Measurements from ENCODE around the gene TECR.
A peak's percentile ranks its signal among the peaks of the same experiment; 100 is the strongest.

The TECR gene

DNA sequence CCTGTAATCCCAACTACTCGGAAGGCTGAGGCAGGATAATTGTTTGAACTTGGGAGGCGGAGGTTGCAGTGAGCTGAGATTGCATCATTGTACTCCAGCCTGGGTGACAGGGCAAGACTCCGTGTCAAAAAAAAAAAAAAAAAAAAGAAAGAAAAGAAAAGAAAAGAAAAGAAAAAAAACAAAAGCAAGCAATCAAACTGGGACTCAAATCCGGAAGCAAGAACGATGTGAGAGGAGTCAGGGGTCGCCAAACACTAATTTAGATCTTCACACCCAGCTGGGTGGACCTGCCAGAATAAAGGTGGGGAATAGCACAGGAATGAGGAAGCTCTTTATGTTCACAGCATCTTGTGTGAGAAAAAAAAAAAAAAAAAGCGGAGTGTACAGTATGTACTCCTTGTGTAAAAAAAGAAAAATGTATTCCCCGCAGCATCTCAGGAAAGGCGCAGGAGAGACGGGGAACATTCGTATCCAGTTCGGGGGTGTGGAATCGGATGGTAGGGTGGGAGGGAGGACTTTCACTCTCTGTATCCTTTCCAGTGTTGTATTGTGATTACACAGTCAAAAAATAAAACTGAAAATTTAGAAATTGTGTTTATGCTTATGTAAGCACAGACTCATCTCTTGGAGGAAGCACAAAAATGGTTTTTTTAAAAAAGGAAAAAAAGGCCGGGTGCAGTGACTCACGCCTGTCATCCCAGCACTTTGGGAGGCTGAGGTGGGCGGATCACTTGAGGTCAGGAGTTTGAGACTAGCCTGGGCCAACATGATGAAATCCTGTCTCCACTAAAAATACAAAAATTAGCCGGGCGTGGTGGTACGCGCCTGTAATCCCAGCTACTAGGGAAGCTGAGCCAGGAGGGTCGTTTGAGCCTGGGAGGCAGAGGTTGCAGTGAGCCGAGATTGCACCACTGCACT, 18.8 kb upstream of the TECR start:
- no peak for DNase-seq

DNA sequence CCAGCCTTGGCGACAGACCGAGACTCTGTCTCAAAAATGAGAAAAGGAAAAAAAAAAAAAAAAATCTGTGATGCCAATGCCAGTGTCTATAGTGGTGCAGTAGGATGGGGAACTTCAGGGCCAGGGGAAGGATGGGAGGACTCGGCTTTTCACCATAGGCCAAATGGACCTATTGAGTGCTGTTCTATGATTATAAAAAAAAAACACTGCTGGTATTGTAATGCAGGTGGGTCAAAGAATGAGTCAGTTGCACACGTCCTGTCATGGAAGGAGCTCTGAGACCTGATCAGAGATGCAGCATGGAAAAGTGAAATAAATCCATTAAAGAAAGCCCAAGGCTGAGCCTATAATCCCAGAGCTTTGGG, 18.2 kb upstream of the TECR start:
- no peak for DNase-seq

DNA sequence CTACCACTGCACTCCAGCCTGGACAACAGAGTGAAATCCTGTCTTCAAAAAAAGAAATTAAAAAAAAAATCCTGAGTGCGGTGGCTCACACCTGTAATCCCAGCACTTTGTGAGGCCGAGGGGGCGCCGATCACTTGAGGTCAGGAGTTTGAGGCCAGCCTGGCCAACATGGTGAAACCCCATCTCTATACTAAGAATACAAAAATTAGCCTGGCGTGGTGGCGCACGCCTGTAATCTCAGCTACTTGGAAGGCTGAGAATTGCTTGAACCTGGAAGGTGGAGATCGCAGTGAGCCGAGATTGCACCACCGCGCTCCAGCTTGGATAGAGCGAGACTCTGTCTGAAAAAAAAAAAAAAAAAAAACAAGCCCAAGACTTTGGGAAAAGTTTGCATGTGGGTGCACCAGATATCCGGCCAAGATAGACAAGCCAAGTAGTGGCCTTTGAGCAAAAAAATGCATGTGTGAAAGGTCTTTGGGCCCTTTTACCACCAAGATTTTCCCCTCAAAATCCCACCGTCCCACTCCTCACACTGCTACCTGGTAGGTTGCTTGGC, 16.9 kb upstream of the TECR start:
- no peak for DNase-seq

DNA sequence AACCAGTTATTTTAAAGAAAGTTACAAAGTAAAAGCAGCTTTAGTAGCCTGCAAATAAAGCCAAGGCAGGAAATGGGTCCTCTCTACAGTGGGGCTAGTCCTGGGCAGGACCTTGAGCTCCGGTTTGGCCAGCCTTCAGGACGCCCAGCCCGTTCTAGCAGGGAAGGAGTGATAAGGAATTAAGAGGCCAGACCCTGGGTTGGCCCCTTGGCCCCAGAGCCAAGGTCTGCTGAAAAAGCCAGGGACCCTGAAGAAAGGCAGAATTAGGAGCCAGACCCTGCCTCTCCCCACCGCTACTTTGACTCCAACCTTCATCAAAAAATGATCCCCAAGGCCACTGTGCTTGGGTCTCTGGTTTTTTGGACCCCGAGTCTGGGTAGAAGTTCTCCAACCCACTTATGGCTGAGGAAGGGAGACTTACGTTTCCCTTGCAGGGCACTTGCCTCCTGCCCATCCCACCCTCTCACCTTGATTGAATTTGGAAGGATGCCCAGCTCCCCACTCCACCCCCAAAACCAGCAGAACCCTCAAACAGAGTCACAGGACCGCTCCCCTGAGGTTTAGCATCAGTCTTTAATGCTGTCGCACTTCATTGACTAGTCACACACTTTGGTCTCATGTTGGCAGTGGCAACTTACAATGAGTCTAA, 15.1 kb upstream of the TECR start:
- DNase-seq, result no peak

DNA sequence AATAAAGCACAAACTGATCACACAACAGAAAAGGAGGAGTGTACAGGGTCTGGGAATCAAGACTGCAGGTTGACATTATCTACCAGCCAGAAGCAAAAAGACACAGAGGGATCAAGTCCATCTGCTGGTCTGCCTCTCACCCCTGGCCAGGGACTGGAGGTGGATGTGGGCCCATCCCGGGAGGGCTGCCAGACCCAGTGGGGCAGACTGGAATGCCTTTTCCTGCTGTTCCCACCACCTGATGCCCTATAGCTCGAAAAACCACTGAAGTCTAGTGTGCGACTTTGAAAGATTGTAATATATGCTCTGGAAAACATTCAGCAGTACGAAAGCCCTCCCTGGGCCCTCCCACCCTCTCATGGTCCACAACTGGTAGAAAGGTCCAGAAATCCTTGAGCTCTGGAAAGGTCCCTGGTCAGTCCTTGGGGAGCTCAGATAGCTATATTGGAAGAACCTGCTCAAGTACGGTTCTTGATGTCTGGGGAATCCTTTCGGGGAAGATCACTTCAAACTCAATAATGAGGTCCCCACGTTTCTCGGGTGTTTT, 13.8 kb upstream of the TECR start:
- DNase-seq, result no peak

DNA sequence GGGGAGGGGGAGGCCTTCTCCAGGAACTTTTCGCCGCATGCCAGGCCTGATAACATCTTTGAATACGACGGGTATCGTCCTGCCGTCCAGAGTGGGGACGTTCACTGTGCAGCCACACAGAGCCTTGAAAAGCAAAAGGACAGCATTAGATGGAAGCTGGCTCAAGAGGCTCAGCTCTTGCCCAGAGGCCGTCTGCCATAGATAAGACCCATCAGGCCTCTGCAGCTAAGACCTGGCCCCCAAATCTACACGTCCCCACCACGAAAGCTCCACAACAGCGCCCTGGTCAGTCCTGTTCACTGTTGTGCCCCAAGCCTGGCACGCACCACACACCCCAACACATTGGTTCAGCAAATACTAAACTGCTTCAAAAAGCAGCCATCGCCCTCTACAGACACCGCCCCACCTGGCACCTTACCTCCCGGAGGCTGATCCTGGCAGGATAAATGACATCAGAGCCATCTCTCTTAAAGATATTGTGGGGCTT, 13.3 kb upstream of the TECR start:
- no peak for DNase-seq

DNA sequence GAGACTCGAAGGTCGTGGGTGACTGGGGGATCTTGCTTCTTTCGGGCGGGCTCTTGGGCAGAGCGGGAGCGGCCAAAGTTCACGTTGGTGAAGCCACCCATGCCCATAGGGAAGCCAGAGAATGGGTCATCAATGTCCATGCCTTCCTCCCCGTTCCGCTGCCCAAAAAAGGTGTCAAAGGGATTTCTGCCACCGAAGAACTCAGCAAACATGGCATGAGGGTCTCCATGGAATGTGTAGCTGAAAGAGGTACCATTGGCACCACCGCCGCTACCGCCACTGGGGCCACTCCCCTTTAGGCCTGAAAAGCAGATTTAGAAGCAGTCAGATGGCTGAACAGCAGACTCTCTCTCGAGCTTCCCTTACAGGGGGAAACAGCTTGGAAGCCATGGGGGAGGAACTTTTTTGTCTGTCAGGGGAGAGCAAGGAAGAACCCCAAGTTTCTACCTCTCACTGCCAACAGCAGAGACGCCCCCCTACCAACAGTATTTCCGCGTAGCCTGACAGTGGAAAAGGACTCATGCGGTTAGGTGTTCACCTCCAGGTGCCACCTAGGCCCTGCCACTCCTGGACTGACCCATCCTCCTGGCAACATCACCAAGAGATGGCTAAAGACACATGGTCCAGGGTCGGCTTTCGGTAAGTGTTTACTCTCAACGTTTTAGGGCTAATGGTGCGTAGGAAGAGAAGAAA, 12.5 kb upstream of the TECR start:
- DNase-seq, result no peak

DNA sequence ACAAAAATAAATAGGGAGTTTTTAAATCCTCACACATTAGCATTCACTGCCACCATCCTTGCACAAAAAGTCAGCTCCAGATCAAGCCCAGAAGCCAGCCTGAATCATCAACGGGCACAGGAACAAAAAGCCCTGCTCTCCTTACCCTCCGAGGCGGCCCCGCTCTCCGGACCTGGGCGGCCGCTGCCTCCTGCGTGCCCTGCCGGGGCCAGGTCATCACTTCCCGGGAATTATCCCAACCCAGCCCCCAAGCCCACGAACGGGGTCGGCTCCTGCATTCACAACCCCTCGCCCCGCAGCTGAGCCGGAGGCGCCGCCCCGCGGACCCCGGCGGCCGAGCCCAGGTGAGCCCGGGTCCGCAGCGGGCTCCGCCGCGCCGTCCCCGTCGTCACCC, 12.0 kb upstream of the TECR start:
- DNase-seq, result no peak

DNA sequence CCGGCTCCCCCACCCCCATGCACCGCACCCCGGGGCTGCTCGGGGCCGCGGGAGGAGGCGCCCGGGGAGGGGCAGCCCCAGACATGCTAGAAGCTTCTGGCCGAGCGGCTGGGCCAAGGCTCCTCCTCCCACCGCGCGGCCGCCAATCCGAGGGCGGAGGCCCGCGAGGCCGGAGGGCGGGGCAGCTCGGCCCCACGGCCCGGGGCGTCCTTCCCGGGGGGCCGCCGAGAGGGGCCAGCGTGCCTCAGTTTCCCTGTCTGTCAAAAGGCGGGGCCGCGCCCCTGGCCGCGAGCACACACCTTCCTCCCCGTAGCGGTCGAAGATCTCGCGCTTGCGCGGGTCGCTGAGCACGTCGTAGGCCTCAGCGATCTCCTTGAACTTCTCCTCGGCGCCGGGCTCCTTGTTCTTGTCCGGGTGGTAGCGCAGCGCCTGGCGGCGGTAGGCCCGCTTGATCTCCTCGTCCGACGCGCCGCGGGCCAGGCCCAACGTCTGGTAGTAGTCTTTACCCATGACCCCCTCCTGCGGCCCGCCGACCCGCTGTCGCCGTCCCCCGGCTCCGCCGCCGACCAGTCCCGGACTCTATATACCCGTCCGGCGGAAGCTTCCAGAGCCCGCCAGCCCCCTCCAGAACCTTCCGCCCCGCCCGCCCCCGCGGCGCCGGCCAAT, 11.4 kb upstream of the TECR start, which contains the start of gene DNAJB1:
TSS of gene DNAJB1 (minus strand) at position 558 of the 666 bp plus-strand sequence. CDS start at position 510, 48 bp downstream.
- DNase-seq, result peak; percentile 74 to 82

DNA sequence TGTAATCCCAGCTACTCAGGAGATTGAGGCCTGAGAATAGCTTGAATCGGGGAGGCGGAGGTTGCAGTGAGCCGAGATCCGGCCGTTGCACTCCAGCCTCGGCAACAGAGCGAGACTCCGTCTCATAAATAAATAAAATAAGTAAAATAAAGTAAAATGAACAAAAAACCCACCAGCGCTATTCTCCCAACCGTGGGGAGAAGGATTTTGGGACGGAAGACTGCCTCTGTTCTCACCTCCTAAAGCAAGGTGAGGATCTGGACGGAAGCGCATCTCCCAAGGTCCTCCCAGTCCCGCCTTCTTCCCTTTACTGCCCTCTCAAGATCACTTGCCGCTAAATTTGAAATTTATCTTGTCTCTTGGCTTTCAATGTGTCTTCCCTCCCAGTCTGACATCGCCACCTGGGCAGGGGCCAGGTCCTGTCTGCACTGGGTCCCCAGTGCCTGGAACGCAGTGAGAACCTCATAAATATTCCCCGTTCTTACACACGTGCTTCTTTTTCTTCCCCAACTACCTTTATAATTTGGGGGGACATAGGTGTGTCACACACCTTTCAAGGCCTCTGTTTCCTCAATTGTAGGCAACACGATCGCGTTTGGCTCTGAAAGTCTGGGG, 10.0 kb upstream of the TECR start:
- DNase-seq, result no peak

DNA sequence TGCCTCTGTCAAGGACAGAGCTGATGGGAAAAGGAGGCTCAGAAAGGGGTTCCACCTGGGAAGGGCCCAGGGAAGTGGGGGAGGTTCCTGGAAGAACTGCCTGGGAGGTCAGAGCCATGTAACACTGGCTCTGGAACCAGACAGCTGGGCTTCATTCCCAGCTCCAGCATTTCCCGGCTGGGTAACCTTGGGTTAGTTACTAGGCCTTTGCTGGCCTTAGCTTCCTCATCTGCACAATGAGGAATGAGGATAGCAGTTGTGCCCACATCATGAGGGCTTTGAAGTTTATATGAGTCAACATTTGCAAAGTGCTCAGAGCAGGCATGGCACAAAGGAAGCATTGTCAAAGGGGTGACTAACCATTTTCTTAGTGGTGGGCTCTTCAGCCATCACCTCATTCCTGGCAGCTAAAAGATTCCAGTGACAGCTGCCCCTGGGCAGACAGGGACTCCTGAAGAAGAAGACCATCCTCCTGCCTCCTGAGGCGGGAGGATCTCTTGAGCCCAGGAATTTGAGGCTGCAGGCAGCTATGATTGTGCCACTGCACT, 9.5 kb upstream of the TECR start:
- DNase-seq, result peak in 1 of 2 experiments; percentile 29

DNA sequence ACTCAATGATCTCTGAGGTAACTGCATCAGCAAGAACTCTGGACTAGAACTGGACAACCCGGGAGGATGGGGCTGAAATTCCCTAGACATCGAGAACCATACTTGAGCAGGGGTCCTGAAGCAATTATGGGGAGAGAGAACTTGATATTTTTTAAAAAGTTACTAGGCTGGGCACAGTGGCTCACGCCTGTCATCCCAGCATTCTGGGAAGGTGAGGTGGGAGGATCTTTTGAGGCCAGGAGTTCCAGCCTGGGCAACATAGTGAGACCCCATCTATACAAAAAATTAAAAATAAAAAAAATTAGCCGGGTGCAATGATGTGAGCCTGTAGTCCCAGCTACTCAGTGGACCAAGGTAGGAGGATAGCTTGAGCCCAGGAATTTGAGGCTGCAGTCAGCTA, 8.9 kb upstream of the TECR start:
- DNase-seq, result no peak

DNA sequence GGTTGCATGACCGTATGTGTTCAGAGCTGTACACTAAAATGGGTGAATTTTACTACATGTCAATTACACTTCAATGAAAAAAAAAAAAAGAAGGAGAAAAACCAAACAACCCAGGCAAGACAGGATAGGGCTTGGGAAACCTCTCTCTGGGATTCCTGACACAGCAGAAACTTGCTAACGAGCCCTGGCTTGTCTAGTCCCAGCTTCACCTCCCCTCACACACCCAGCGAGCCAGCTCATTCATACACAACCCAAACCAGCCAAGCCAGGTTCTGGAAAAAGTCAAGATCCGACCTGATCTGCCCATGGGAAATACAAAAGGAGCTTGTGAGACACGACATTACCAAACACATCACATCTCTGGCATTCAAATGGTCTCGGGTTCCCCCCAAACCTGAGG, 3.7 kb upstream of the TECR start:
- no peak for DNase-seq

DNA sequence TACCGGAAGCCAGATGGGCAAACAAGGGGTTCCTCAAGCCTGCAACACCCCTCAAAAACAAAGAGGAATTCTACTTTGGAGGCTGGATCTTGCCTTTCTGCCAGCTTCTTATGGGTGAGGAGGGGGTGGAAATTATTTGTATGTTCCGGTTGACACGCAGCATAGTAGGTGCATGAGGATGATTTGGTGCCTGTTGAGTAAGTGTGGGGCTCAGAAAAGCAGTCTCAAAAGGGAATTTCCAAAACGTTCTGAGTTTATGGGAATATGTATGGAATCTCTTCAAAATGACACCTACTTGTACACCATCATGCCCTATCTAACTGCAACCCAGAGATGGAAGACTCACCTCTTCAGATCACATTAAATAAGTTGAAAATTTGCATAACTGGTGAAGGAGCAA, 3.0 kb upstream of the TECR start:
- no peak for DNase-seq

DNA sequence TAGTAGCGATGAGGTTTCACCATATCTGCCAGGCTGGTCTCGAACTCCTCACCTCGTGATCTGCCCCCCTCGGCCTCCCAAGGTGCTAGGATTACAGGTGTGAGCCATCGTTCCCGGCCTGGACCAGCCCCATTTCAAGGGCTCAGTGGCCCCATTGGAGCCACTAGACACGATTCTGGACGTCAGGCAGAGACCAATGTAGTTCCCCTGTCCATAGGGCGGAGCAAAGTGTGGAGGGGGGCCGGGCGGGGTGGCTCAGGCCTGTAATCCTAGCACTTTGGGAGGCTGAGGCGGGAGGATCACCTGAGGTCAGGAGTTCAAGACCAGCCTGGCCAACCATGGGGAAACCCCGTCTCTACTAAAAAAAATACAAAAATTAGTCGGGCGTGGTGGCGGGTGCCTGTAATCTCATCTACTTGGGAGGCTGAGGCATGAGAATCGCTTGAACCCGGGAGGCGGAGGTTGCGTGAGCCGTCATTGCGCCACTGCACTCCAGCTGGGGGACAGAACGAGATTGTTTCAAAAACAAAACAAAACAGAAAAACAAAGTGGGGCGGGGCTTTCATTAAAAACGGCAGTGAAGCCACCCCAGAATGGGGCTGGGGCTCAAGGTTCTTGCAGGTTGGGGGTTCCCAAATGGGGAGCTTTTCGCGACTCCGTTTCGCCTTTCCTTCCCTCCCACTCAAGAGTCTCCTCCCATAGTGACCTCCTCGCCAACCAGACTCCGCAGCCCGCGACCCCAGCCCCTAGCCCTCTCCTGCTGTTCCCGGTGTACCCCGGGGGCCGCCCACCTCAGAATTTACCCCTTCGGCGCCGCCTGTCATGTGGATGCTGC, 758 bp upstream of the TECR start:
- DNase-seq, result no peak

DNA sequence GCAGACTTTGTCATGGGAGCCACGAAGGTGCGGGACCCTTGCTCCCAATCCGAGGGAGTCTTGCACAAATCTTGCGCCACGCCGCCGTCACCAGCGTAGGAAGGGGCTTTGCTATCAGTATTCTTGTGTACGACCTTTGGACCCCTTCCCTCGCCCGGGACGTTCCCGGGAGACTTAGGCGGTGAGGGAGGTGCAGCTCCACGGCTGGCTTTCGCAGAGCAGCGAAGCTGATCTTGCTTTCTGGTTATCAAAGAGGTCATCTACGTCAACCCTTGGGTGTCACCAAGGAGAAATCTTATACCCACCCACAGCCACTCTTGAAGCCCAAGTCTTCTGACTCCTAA, 583 bp downstream of the TECR start:
- peak in 1 of 2 experiments; percentile 50 for DNase-seq

DNA sequence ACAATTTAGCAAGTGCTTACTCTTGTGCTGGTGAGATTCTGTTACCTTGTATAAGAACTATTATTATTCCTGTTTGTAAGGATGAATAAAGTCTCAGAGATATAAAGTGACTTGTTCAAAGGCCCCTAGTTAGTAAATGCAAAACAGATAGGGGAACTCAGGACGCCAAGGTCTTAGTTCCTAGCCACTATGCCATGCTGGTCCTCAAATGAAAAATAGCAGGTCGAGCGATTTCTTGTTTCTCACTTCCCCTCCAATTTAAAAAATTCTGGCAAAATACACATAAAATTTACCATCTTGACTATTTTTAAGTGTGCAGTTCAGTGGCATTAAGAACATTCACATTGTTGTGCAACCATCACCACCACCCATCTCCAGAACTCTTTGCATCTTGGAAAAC, 1.1 kb downstream of the TECR start:
- no peak for DNase-seq

DNA sequence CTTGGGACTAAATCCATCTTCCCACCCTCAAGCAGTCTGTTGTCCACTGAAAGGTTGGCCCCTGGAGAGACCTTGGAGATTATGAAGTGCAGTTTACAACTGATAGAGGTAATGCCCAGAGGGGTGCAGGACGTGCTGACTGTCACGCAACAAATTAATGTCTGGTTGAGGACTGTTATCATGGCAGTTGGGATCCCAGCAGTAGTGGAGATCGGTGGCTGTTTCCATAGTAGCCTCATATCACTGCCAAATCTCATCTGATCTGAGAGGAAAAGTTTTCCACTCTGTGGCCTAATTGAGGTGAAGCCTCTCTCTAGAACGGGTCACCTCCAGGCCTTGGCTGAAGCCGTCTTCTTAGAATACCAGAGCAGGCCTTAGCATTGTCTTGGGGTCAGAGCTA, 4.1 kb downstream of the TECR start:
- DNase-seq, result no peak

DNA sequence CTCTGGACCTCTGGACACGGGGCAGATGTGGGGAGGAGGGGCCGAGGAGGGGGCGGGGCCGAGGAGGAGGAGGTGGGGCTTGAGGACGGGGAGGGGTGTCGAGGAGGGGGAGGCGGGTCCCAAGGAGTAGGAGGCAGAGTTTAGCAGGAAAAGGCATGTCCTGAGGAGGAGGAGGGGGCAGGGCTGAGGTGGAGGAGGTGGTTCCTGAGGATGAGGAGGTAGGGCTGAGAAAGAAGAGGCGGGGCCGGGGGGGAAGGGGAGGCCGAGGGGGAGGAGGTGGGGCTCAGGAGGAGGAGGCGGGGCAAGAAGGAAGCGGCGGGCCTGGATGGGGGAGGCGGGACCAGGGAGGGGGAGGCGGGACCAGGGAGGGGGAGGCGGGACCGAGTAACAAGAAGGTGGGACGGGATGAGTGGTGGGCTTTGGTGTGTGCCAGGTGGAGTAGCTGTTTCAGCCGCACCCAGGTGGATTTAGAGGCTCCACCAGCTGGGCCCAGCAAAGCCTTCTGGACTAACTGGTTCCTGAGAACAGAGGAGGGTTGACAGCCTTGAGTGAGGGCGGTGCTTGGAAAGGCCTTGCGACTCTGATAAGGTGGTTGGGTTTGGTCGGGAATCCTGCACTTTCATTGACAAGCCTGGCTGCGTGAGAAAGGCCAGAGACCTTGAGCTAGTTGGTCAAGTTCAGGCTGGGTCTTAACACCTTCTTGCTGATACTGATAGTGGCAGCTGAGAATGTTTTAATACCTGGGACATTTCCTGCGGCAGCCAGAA, 7.7 kb downstream of the TECR start:
- DNase-seq, result peak; percentile 62 to 71

All from activated T-cell treated with anti-CD3 and anti-CD28 coated beads, Interleukin-2, amount 50 U/mL, for 48 hours (primary cell).